ENCODE results near the gene TRAPPC3L. TPM values are rescaled to one million over a fixed set of nuclear protein-coding genes. Genes with fewer than 3 reads are reported as not detected.

Gene TRAPPC3L
- total RNA-seq, 1 donor from 2014 or later, result not detected

DNA sequence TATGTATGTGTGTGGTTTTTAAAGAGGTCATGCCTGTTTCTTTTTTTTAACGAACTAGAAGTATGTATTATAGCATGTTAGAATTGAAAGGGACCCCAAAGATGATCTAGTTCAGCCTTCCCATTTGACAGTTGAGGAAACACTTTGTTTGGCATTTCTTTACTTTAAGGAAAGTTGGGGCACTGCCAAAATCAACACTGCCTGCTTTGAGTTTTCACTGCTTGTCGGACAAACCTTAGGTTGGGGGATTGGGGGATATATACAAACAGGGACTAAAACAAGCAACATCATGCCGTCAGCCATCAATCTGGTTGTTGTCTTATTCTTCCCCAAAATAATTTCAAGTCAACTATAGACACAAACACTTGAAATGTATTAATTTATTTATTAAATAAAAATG lies 98.4 kb downstream of the TRAPPC3L start:
- Histone ChIP-seq H3K9me3 (ENCODE audit: low read depth) (no peaks in the 10 kb centered on the region), H4K20me1 (ENCODE audit: low read depth) (no peaks in the 10 kb centered on the region), H3K4me3 (no peak overlapping the region), H3K27ac (no peak overlapping the region), H3F3A (ENCODE audit: low read depth) (no peaks in the 10 kb centered on the region), H3K4me1 (peaks cover 9% of the 10 kb centered on the region), H3K27me3 (no peaks in the 10 kb centered on the region), H3K36me3 (no peaks in the 10 kb centered on the region), H3K9ac (no peak overlapping the region), H3K4me2 (no peak overlapping the region), H3K79me2 (ENCODE audit: low read depth) (no peaks in the 10 kb centered on the region), H2AFZ (replicated peaks) (no peak overlapping the region)
- DNase-seq (ENCODE audit: low spot score), result no peak
- Mint-ChIP-seq H3K27ac (no peak overlapping the region), H3K4me1 (peaks cover 7% of the 10 kb centered on the region), H3K4me3 (no peak overlapping the region), H3K27me3 (ENCODE audit: insufficient read depth, low read depth) (no peaks in the 10 kb centered on the region), H3K36me3 (no peaks in the 10 kb centered on the region), H3K9me3 (no peaks in the 10 kb centered on the region)
- TF ChIP-seq EZH2phosphoT487 (IDR thresholded peaks at IDR 0.05), result no peak

DNA sequence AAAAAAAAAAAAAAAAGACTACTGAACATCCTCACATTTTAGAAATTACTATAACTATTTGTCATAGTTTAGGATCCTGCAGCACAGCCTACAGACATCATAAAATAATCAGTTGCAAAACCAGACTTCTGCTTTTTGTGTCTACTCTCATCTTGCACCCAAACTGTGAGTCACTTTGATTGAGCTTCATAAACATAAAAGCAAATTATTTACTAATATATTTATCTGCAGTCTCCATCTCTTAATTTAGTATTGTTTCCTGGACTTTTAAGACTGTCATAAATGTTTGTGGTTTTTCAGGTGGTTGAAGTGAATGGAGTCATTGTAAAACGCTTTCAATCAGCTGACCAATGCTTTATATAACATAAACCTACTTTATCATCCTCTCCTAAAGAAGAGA lies 99.1 kb downstream of the TRAPPC3L start:
- Mint-ChIP-seq H3K36me3 (no peaks in the 10 kb centered on the region), H3K4me1 (peaks cover 7% of the 10 kb centered on the region), H3K4me3 (no peak overlapping the region), H3K27ac (no peak overlapping the region), H3K27me3 (ENCODE audit: insufficient read depth, low read depth) (no peaks in the 10 kb centered on the region), H3K9me3 (no peaks in the 10 kb centered on the region)
- H3K4me3 ChIP-seq, result no peak overlapping the region
- H2AFZ ChIP-seq (replicated peaks), result no peak overlapping the region
- no peaks in the 10 kb centered on the region for H3K27me3 ChIP-seq
- H3K27ac ChIP-seq, result no peak overlapping the region
- no peaks in the 10 kb centered on the region for H3K36me3 ChIP-seq
- H3F3A ChIP-seq (ENCODE audit: low read depth), result no peaks in the 10 kb centered on the region
- H3K79me2 ChIP-seq (ENCODE audit: low read depth), result no peaks in the 10 kb centered on the region
- no peak for TF ChIP-seq EZH2 (IDR thresholded peaks at IDR 0.05)
- TF ChIP-seq, protein P1, sequence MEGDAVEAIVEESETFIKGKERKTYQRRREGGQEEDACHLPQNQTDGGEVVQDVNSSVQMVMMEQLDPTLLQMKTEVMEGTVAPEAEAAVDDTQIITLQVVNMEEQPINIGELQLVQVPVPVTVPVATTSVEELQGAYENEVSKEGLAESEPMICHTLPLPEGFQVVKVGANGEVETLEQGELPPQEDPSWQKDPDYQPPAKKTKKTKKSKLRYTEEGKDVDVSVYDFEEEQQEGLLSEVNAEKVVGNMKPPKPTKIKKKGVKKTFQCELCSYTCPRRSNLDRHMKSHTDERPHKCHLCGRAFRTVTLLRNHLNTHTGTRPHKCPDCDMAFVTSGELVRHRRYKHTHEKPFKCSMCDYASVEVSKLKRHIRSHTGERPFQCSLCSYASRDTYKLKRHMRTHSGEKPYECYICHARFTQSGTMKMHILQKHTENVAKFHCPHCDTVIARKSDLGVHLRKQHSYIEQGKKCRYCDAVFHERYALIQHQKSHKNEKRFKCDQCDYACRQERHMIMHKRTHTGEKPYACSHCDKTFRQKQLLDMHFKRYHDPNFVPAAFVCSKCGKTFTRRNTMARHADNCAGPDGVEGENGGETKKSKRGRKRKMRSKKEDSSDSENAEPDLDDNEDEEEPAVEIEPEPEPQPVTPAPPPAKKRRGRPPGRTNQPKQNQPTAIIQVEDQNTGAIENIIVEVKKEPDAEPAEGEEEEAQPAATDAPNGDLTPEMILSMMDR (IDR thresholded peaks at IDR 0.05), result no peak
- no peak for TF ChIP-seq EZH2phosphoT487 (IDR thresholded peaks at IDR 0.05)
- H3K9me3 ChIP-seq (ENCODE audit: low read depth), result no peaks in the 10 kb centered on the region
- no peaks in the 10 kb centered on the region for H4K20me1 ChIP-seq (ENCODE audit: low read depth)
- no peak for DNase-seq (ENCODE audit: low spot score)
- H3K4me2 ChIP-seq, result no peak overlapping the region
- peaks cover 9% of the 10 kb centered on the region for H3K4me1 ChIP-seq
- no peak overlapping the region for H3K9ac ChIP-seq

DNA sequence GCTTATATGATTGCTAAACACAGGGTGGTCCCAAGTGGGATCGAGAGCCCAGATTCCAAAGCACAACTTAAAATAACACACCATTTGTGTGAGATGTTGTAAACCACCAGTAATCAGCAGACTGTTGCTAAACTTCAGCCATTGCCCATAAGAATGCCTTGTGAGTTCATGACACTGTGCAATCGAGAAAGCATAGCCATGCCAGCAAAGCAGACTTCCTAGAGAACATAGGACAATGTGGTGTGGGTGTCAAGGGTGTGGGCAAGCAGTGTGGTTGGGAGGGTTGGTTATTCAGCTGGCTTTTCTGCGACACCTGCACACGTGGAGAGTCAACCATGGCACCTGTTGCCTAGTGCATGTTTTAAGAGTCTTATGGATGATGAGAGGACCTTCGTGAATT lies 100.4 kb downstream of the TRAPPC3L start:
- Histone ChIP-seq H3K79me2 (ENCODE audit: low read depth) (no peaks in the 10 kb centered on the region), H3K9me3 (ENCODE audit: low read depth) (no peaks in the 10 kb centered on the region), H2AFZ (replicated peaks) (no peak overlapping the region), H3K27me3 (no peaks in the 10 kb centered on the region), H4K20me1 (ENCODE audit: low read depth) (no peaks in the 10 kb centered on the region), H3K4me3 (no peak overlapping the region), H3K4me1 (peaks cover 9% of the 10 kb centered on the region), H3K9ac (no peak overlapping the region), H3K36me3 (no peaks in the 10 kb centered on the region), H3F3A (ENCODE audit: low read depth) (no peaks in the 10 kb centered on the region), H3K4me2 (no peak overlapping the region), H3K27ac (no peak overlapping the region)
- no peak overlapping the region for H3K27ac Mint-ChIP-seq
- no peaks in the 10 kb centered on the region for H3K9me3 Mint-ChIP-seq
- peaks cover 12% of the 10 kb centered on the region for H3K4me1 Mint-ChIP-seq
- DNase-seq (ENCODE audit: low spot score), result no peak
- TF ChIP-seq EZH2phosphoT487 (IDR thresholded peaks at IDR 0.05), result no peak
- no peak for TF ChIP-seq EZH2 (IDR thresholded peaks at IDR 0.05)
- TF ChIP-seq, protein P1 (IDR thresholded peaks at IDR 0.05), result no peak
- H3K36me3 Mint-ChIP-seq, result no peaks in the 10 kb centered on the region
- no peaks in the 10 kb centered on the region for H3K27me3 Mint-ChIP-seq (ENCODE audit: insufficient read depth, low read depth)
- peak overlapping the region; percentile 49 for H3K4me3 Mint-ChIP-seq

Other genes with a start within 250 kb of the TRAPPC3L start
- 30.0 and 43.7 TPM in 2 replicates for gene DSE, start 174.7 kb downstream of the TRAPPC3L start, total RNA-seq (ENCODE audit: low replicate concordance)
- gene CALHM6, start 84.3 kb downstream of the TRAPPC3L start, total RNA-seq (ENCODE audit: low replicate concordance), result 1.3 TPM in 1 of 2 replicates, not detected in the other
- gene CALHM5, start 34.0 kb downstream of the TRAPPC3L start, total RNA-seq (ENCODE audit: low replicate concordance), result 0.07 and 0.09 TPM in 2 replicates
- gene CALHM4, start 8.1 kb upstream of the TRAPPC3L start, total RNA-seq (ENCODE audit: low replicate concordance), result not detected in 2 replicates
- gene RWDD1, start 25.8 kb upstream of the TRAPPC3L start, total RNA-seq (ENCODE audit: low replicate concordance), result 28.0 and 43.2 TPM in 2 replicates
- 0.59 and 0.69 TPM in 2 replicates for gene RSPH4A, start 70.8 kb upstream of the TRAPPC3L start, total RNA-seq (ENCODE audit: low replicate concordance)
- gene ZUP1, start 123.1 kb upstream of the TRAPPC3L start, total RNA-seq (ENCODE audit: low replicate concordance), result 25.3 and 42.1 TPM in 2 replicates
- gene KPNA5, start 135.5 kb upstream of the TRAPPC3L start, total RNA-seq (ENCODE audit: low replicate concordance), result 26.0 and 39.9 TPM in 2 replicates
- 0.28 TPM in 1 of 2 replicates, not detected in the other for gene FAM162B, start 220.0 kb upstream of the TRAPPC3L start, total RNA-seq (ENCODE audit: low replicate concordance)

Measured in neural progenitor cell (in vitro differentiated cells).